ENCODE data around the gene PHKG2.

DNA sequence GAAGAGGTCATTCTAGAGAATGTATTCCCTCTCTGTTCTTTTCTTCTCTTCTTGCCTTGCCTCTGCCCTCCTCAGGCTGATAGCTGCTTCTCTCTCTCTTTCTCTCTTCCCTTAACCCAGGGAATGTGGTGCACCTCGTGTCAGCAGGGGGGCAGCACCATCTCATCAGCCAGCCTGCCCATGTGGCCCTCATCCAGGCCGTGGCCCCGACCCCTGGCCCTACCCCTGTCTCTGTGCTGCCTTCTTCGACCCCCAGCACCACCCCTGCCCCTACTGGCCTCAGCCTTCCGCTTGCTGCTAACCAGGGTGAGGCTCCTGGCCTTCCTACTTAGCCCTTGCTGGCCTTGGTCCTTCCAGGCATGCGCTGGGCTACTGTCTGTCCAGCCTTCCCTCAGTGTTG is 25.8 kb upstream of the PHKG2 start:
- TF ChIP-seq, protein P1, sequence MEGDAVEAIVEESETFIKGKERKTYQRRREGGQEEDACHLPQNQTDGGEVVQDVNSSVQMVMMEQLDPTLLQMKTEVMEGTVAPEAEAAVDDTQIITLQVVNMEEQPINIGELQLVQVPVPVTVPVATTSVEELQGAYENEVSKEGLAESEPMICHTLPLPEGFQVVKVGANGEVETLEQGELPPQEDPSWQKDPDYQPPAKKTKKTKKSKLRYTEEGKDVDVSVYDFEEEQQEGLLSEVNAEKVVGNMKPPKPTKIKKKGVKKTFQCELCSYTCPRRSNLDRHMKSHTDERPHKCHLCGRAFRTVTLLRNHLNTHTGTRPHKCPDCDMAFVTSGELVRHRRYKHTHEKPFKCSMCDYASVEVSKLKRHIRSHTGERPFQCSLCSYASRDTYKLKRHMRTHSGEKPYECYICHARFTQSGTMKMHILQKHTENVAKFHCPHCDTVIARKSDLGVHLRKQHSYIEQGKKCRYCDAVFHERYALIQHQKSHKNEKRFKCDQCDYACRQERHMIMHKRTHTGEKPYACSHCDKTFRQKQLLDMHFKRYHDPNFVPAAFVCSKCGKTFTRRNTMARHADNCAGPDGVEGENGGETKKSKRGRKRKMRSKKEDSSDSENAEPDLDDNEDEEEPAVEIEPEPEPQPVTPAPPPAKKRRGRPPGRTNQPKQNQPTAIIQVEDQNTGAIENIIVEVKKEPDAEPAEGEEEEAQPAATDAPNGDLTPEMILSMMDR (IDR thresholded peaks at IDR 0.05): no peak
- no peak for TF ChIP-seq POLR2A (IDR thresholded peaks at IDR 0.05)
- TF ChIP-seq EP300 (IDR thresholded peaks at IDR 0.05): no peak

Measured in ovary (tissue), 3 donors.